22Rv1 (cell line): ENCODE data around the gene CLK2.
A peak's percentile ranks its signal among the peaks of the same experiment; 100 is the strongest.

ENCODE experiments used
- H3K27ac ChIP-seq: fragments of 450-650 bp; 2 replicates; pipeline ENCODE4 v1.5.1; 2017
- ZFX ChIP-seq: fragments of 450-650 bp; IDR thresholded peaks from 2 replicates; pipeline ENCODE4 v1.6.1; 2017; ENCODE audit warnings: antibody characterized with exemption, borderline replicate concordance
- TF ChIP-seq, protein P1 (sequence below): fragments of 450-650 bp; IDR thresholded peaks from 2 replicates; pipeline ENCODE4 v1.5.1; 2017; ENCODE audit warnings: mild to moderate bottlenecking

The CLK2 gene

DNA sequence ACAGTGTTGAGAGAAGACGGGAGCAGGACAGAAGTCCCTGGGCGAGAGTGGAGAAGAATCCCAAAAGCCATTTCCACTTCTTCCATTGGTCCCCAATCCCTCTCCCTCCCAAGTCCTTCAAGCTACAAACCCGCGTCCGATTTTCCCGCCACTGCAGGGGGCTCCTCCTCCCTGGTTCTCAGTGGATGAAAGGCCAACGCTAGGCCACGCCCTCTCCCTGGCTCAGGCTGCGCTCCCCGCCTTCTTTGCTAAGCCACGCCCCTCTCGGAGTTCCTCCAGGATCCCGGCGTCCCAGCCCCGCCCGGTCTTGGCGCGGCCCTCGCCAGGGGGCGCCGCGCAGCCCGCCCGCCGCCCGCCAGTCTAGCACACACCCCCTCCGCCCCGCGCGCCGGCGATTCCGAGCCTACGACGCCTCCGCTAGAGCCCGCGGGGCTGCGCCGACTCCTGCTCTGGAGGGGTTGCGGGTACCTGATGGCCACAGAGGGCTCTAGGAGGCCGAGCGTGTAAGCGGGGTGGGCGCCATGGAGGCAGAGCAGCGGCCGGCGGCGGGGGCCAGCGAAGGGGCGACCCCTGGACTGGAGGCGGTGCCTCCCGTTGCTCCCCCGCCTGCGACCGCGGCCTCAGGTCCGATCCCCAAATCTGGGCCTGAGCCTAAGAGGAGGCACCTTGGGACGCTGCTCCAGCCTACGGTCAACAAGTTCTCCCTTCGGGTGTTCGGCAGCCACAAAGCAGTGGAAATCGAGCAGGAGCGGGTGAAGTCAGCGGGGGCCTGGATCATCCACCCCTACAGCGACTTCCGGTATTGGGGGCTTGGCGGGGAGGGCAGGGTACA lies 4.0 kb upstream of the CLK2 start, which contains the start of gene HCN3:
Gene HCN3 (plus strand): TSS at position 394 of the 832 bp plus-strand sequence. CDS start 128 bp downstream, at position 522.
- peak within 1 kb of the TSS; percentile 77 for H3K27ac ChIP-seq
- TF ChIP-seq, protein P1, sequence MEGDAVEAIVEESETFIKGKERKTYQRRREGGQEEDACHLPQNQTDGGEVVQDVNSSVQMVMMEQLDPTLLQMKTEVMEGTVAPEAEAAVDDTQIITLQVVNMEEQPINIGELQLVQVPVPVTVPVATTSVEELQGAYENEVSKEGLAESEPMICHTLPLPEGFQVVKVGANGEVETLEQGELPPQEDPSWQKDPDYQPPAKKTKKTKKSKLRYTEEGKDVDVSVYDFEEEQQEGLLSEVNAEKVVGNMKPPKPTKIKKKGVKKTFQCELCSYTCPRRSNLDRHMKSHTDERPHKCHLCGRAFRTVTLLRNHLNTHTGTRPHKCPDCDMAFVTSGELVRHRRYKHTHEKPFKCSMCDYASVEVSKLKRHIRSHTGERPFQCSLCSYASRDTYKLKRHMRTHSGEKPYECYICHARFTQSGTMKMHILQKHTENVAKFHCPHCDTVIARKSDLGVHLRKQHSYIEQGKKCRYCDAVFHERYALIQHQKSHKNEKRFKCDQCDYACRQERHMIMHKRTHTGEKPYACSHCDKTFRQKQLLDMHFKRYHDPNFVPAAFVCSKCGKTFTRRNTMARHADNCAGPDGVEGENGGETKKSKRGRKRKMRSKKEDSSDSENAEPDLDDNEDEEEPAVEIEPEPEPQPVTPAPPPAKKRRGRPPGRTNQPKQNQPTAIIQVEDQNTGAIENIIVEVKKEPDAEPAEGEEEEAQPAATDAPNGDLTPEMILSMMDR, result peak; percentile 98
- TF ChIP-seq ZFX, result no peak

DNA sequence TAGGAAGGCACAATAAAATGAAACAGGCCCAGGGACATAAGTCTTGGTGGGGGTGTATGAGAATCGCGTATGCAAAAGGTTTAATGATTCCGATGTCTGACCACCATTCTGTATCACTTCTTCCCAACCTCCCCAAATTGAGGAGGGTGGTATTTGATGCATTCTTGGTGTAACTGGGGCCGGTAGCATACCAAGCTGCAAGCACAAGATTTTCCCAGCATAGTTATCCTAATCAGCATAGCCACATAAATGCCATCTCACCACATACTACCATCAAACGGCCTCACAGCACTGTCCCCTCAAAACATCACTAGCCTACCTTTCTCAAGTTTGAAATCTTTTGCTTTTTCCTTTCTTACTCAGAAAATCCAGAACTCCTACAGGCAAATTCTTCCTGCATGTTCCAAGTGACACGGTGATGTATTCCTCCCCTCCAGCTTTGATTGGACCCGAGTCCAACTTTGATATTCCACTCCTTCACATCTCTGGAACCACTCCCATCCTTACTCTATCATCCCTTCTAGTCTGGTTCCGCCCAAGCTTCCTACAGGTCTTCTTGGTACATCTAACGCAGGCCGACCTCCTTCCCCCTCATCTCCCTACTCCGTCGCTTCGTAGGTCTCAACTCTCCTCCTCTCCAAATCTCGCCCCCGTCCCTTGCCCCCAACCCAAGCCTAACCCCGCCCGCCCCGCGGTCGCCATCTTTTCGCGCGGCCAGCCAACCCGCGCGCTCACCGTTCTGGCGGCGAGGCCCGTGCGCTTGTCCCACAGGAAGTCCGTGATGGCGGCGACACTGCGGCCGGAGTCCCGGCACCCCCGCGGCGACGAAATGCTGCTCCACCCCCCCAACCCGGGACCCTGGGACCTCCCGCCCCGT lies 600 bp downstream of the CLK2 start:
- H3K27ac ChIP-seq, result peak overlapping the region; percentile 100

DNA sequence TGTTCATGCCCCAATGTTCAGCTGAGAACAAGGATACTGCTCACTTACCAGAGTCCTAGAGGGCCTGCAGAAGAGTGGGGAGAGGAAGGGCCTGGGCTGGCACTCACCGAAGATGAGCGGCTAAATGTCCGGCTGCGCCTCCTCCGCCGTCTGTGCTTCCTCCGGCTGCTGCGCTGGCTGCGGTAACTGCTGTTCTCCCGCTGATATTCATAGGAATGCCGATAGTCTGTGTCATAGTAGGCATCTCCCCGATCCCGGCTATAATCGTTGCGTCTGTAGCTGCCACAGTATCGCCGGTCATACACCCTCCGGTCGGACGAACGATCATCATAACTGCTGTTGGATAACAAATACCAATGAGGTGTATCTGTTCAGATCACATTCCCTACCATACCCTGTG lies 3.9 kb downstream of the CLK2 start:
- TF ChIP-seq ZFX, result no peak
- TF ChIP-seq, protein P1, result no peak
- H3K27ac ChIP-seq, result no peak overlapping the region

More for the DNA sequence above, 600 bp downstream of the CLK2 start:
- no peak for TF ChIP-seq ZFX
- TF ChIP-seq, protein P1, result no peak

DNA sequence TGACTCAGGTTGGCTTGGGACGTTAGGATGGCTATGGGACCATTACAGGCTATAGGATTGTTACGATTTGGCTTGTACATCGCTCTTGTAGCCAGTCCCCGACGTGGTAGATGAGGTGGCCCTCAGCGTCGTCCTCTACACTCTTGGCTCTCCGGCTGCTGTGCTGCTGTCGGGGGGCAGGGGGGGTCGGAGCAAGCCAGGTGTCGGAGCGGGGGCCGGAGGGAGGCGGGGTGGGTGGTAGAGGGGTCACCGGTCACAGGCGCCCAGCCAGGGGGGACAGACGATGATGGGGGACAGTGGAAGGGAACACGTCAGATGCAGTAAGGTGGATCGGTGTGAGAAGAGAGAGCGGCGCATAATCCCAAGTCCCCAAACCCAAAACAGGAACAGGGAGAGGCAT lies 4.7 kb downstream of the CLK2 start:
- peak overlapping the region; percentile 7; the same call in 1 of the 2 replicates for H3K27ac ChIP-seq
- no peak for TF ChIP-seq ZFX
- TF ChIP-seq, protein P1, result no peak

DNA sequence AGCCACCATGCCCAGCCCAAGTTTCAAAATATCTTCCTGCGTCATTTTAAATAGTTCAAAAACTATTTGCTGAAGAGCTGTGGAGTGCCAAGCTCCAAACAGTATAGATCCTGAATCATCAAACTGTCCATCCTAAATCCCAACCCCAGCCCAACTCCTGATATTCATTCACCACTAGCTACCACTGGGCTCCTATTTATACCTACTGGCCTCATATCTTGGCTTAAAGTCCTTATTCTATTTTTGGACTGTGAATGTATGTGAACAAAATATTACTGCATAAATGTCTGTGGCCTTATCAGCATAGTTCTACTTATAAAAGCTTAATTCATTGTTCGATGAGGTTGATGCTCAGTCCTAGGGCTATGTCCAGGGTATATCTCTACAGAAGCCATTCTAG lies 5.9 kb downstream of the CLK2 start:
- TF ChIP-seq, protein P1, result no peak
- no peak for TF ChIP-seq ZFX
- peak overlapping the region; percentile 7; the same call in 1 of the 2 replicates for H3K27ac ChIP-seq

DNA sequence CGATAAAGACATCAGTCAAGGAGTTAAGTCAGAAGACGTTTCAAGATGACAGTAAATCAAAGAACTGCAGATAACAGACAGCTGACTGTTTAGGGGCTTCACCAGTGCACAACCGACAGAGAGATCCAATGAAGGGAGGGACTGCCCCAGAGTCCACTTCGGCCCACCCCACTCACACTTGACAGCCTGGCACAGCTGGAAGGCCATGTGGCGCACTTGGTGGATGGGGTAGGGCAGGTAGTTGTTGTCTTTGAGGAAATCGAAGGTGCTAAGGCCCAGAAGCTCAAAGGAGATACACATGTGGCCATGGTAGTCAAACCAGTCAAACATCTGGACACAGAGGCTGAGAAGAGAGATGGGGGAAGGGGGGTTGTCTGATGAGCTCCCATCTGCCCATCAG lies 6.8 kb downstream of the CLK2 start:
- H3K27ac ChIP-seq, result peak overlapping the region; percentile 8; the same call in 1 of the 2 replicates
- TF ChIP-seq ZFX, result no peak
- TF ChIP-seq, protein P1, result no peak
